ENCODE results near the gene IRF7.
"Not testable (repeated sequence)": the region's sequence is repeated elsewhere in the genome, so short reads cannot be mapped to it uniquely, and the experiment has no call there.

IRF7 gene

DNA sequence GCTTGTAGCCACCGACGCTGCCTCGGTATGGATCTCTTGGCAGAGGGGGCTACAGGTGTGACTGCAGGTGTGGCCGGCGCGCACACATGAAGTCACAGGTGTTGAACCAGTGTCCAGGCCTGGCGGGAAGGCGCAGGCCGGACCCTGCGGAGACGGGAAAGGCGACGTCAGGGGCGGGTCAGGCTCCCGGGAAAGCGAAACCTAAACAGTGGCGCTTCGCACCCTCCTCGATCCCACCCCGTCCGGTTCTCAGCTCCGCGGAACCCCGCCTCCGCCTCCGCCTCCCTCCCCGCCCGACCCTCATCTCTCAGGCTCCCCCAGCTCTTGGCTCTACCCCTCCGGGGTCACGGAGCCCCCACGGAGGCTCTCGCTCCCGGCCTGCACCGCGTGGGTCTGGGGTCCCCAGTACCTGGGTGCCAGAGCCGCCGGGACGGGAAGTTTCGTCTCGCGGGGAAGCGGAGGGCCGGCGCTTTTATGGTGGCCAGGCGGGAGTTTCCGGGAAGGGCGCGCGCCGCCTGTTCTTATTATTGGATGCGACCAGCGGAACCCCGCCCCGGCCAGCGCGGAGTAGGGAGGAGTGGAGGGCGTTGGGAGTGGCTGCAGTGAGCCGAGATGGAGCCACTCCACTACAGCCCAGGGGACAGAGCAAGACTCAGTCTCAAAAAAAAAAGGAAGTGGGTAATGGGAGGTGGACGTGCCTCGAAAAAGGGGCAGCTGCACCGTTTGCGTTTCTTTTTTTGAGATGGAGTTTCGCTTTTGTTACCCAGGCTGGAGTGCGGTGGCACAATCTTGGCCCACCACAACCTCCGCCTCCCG, at the start of gene IRF7:
TSS of gene IRF7 (minus strand) at position 447 of the 816 bp plus-strand sequence. CDS start 586 bp downstream, outside the sequence.
- DNase-seq: peak; percentile 5 to 93 (median 76)

GRCh38 chr11:665062-665703, 49.4 kb upstream of the IRF7 start:
- DNase-seq: no peak

DNA sequence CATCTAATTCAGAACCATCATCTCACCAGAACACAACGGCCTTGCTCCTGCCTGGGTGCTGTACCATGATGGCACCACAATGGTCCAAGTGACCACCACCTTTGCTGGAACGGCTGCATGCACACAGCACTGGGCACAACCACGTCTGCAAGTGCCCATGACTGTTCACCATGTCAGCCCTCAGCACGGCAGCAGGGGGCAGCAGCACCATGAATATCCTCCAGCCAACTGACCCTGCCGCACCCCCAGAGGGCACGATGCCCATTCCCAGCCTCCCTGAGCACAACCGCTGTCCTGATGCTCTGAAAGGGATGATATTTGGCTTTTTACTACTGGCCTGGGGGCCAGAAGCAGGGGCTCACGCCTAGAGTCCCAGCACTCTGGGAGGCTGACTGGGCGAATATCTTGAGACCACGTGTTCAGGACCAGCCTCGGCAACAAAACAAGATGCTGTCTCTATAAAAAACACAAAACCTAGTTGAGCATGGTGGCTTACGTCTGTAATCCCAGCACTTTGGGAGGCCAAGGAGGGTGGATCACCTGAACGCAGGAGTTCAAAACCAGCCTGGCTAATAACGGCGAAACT, 47.0 kb upstream of the IRF7 start:
- DNase-seq: peak in 39 of 56 donors; percentile 8 to 78 (median 44)

GRCh38 chr11:660681-661444, 45.1 kb upstream of the IRF7 start:
- DNase-seq: no peak

GRCh38 chr11:660281-660680, 44.5 kb upstream of the IRF7 start:
- no peak for DNase-seq

DNA sequence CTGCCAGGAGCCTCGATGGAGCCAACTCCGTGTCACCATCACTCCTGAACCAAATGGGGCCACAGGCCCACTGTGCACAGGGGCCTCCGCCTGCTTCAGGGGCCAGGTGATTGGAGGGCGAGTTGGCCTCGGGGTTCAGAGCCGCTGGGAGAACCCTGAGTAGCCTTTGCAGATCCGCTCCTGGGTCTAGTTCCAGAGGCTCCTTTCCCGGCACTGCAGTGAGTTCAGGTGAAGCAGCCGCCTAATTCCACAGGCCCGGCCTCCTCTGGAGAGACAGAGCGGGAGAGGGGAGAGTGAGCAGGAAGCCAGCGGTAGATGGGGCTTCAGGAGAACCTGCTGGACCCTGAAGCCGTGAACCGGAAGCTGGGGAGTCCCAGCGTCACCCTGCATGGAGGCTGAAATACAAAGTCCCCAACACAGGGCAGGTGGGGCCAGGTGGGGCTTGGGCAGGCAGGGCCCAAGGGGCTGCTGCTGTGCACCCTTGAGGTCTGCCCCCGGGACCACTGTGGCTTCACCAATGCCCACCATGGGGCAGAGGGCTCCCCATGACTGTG, 43.9 kb upstream of the IRF7 start:
- DNase-seq: no peak

GRCh38 chr11:657691-658126, 42.0 kb upstream of the IRF7 start:
- DNase-seq: no peak

DNA sequence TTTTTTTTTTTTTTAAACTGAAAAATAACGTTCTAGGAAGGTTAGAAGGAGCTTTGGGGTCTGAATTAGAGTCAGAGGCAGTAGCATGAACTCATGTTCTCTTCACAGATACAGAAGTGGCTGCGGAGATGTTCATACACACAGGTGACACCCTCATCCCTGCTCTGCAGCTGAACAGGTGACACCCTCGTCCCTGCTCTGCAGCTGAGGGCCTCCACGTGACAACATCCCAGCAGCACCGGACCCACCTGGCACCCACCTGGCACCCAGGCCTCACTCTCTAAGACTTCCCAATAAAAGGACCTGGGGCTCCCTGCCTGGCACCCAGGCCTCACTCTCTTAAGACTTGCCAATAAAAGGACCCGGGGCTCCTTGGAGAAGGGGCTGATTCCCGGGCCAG, 41.1 kb upstream of the IRF7 start:
- no peak for DNase-seq

GRCh38 chr11:656426-656825, 40.7 kb upstream of the IRF7 start:
- DNase-seq: no peak

GRCh38 chr11:655036-655726, 39.4 kb upstream of the IRF7 start:
- no peak for DNase-seq

DNA sequence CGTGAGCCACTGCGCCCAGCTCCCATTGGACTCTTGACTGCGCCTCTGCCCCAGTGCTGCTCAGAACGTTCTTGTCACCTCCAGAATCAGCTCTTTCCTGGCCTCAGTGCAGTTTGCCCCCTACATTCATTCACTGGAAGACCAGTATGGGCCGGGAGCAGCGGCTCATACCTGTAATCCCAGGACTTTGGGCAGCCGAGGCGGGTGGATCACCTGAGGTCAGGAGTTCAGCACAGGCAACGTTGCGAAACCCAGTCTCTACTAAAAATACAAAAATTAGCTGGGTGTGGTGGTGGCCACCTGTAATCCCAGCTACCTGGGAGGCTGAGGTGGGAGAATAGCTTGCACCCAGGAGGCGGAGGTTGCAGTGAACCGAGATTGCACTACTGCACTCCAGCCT, 38.7 kb upstream of the IRF7 start:
- not testable (repeated sequence) for DNase-seq

GRCh38 chr11:653837-654236, 38.1 kb upstream of the IRF7 start:
- DNase-seq: no peak

DNA sequence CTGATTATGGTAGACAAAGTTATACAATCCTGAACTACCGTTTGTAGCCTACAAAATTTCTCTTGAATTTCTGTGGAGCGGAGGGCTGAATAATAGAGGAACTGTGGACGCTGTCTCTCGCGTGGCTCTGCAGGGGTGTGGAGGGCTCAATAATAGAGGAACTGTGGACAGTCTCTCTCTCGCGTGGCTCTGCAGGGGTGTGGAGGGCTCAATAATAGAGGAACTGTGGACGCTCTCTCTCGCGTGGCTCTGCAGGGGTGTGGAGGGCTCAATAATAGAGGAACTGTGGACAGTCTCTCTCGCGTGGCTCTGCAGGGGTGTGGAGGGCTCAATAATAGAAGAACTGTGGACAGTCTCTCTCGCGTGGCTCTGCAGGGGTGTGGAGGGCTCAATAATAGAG, 37.4 kb upstream of the IRF7 start:
- not testable (repeated sequence) for DNase-seq

GRCh38 chr11:650482-650881, 34.7 kb upstream of the IRF7 start:
- no peak for DNase-seq

GRCh38 chr11:647672-648158, 32.0 kb upstream of the IRF7 start:
- not testable (repeated sequence) for DNase-seq

GRCh38 chr11:646214-646613, 30.5 kb upstream of the IRF7 start:
- DNase-seq: no peak

DNA sequence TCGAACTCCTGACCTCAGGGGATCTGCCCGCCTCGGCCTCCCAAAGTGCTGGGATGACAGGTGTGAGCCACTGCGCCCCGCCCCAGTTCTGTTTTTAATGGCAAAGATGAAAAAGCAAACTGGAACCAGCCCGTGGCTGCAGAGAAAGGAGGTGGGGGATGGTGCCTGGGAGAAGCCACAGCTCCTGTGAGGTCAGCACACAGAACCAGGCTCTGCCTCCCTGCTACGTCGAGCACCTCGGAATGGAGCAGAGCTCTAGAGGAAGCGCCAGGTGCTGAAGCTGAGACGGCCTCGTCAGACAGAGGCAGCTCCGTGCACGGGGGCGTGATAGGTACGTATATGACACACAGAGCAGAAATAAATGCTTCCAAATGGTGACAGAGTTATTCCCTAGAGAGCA, 29.8 kb upstream of the IRF7 start:
- no peak for DNase-seq

- DNase-seq: no peak
Measured at GRCh38 chr11:643849-644738, 28.3 kb upstream of the IRF7 start.

DNA sequence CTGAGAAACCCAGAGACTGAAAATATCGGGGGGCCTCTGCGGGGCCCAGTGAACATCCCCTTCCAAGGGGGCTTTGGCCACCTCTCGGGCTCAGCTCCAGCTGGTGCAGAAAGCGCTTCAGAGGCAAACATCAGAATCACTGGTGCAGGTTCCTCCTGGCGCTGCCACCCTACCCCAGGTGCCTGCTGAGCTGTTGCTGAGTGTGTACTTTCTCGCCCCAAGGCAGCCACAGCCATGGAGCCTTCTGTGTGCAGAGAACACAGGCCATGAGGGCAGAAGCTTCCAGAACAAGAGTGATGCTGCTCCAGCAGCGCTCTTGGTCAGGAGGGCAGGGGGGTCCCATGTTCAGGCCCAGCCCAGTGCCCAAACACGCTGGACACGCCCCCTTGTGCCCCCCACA, 27.6 kb upstream of the IRF7 start:
- no peak for DNase-seq
